Urinary bladder (tissue), 4 donors: ENCODE measurements around the gene JDP2. TPM values are rescaled to one million over a fixed set of nuclear protein-coding genes. Genes with fewer than 3 reads are reported as not detected.

Experiments used
- DNase-seq: peaks from one replicate; pipeline ENCODE4 v3.0.0-alpha.2; 2015; ENCODE audit errors: extremely low spot score
- H3K27ac ChIP-seq: one replicate; pipeline ENCODE4 v1.5.1; 2013; ENCODE audit warnings: low read depth, mild to moderate bottlenecking, moderate library complexity
- H3K36me3 ChIP-seq: one replicate; pipeline ENCODE4 v1.6.1; 2013; ENCODE audit warnings: mild to moderate bottlenecking, moderate library complexity; ENCODE audit not compliant: insufficient read depth
- H3K4me1 ChIP-seq: one replicate; pipeline ENCODE4 v1.6.1; 2013; ENCODE audit warnings: mild to moderate bottlenecking, moderate library complexity; ENCODE audit not compliant: insufficient read depth
- H3K4me3 ChIP-seq: one replicate; pipeline ENCODE4 v1.5.1; 2013; ENCODE audit warnings: low read depth, low read length
- WGBS: extraction: QIAGEN DNeasy Blood & Tissue Kit; methylation state at CpG from one replicate; pipeline ENCODE4 v1.1.7; 2013; 5-methylcytosine and 5-hydroxymethylcytosine counted together
- polyA plus RNA-seq: library from polyadenylated mRNA; stranded (reverse); fragments of 200-250 nt; gene quantifications from one replicate; pipeline ENCODE4 v1.2.3, GENCODE V29; 2013
- total RNA-seq: library from RNA; depleted of rRNA; stranded (reverse); fragments of >200 nt; gene quantifications from one replicate; pipeline ENCODE4 v1.2.3, GENCODE V29; 2014
- donor health status: healthy with polysubstance abuse.
- donor health status: healthy.

The JDP2 gene
- total and polyA plus RNA-seq, 2 donors = 24.6 to 39.3 TPM

GRCh38 chr14:75496755-75497154, 68.9 kb downstream of the JDP2 start:
- 91% methylated on average over 4 of the region's 4 CpGs for WGBS
- no peaks in the 10 kb centered on the region for H3K4me1 ChIP-seq
- H3K36me3 ChIP-seq = no peaks in the 10 kb centered on the region
- no peak overlapping the region for H3K27ac ChIP-seq
- DNase-seq = no peak
- no peak overlapping the region for H3K4me3 ChIP-seq

- Histone ChIP-seq H3K36me3 (no peaks in the 10 kb centered on the region), H3K27ac (no peak overlapping the region), H3K4me3 (no peak overlapping the region), H3K4me1 (no peaks in the 10 kb centered on the region)
- 81% methylated on average over 4 of the region's 4 CpGs for WGBS
- DNase-seq = no peak
Measured at GRCh38 chr14:75497191-75497590, 69.4 kb downstream of the JDP2 start.

- Histone ChIP-seq H3K4me3 (no peak overlapping the region), H3K36me3 (no peaks in the 10 kb centered on the region), H3K27ac (no peak overlapping the region), H3K4me1 (no peaks in the 10 kb centered on the region)
- WGBS = 92% methylated on average over 11 of the region's 11 CpGs
- no peak for DNase-seq
Measured at GRCh38 chr14:75497701-75498100, 69.9 kb downstream of the JDP2 start.

GRCh38 chr14:75499084-75499875, 71.5 kb downstream of the JDP2 start:
- Histone ChIP-seq H3K4me3 (no peak overlapping the region), H3K36me3 (no peaks in the 10 kb centered on the region), H3K27ac (no peak overlapping the region), H3K4me1 (no peaks in the 10 kb centered on the region)
- no peak for DNase-seq
- 89% methylated on average over 16 of the region's 16 CpGs for WGBS

- Histone ChIP-seq H3K4me1 (no peaks in the 10 kb centered on the region), H3K4me3 (no peak overlapping the region), H3K36me3 (no peaks in the 10 kb centered on the region), H3K27ac (no peak overlapping the region)
- no peak for DNase-seq
- WGBS = 80% methylated on average over 3 of the region's 3 CpGs
Measured at GRCh38 chr14:75501080-75501479, 73.3 kb downstream of the JDP2 start.

GRCh38 chr14:75504411-75504810, 76.6 kb downstream of the JDP2 start:
- no peak overlapping the region for H3K4me3 ChIP-seq
- H3K36me3 ChIP-seq = no peaks in the 10 kb centered on the region
- 99% methylated on average over 1 of the region's 1 CpG for WGBS
- no peak overlapping the region for H3K27ac ChIP-seq
- no peaks in the 10 kb centered on the region for H3K4me1 ChIP-seq
- no peak for DNase-seq

- 97% methylated on average over 1 of the region's 1 CpG for WGBS
- DNase-seq = no peak
Measured at GRCh38 chr14:75506930-75507329, 79.1 kb downstream of the JDP2 start.

GRCh38 chr14:75510547-75510946, 82.7 kb downstream of the JDP2 start:
- Histone ChIP-seq H3K36me3 (no peaks in the 10 kb centered on the region), H3K4me1 (no peaks in the 10 kb centered on the region), H3K27ac (no peak overlapping the region), H3K4me3 (no peak overlapping the region)
- WGBS = 89% methylated on average over 1 of the region's 1 CpG
- DNase-seq = no peak

More at GRCh38 chr14:75506930-75507329, 79.1 kb downstream of the JDP2 start:
- H3K27ac ChIP-seq = no peak overlapping the region
- H3K4me3 ChIP-seq = no peak overlapping the region
- no peaks in the 10 kb centered on the region for H3K4me1 ChIP-seq
- no peaks in the 10 kb centered on the region for H3K36me3 ChIP-seq

GRCh38 chr14:75511201-75511600, 83.4 kb downstream of the JDP2 start:
- Histone ChIP-seq H3K36me3 (no peaks in the 10 kb centered on the region), H3K4me1 (no peaks in the 10 kb centered on the region), H3K27ac (no peak overlapping the region), H3K4me3 (no peak overlapping the region)
- DNase-seq = no peak

- whole genome bisulfite sequencing = 86% methylated on average over 12 of the region's 12 CpGs
- DNase-seq = no peak
- no peak overlapping the region for H3K27ac ChIP-seq
- no peak overlapping the region for H3K4me3 ChIP-seq
- H3K4me1 ChIP-seq = no peaks in the 10 kb centered on the region
- no peaks in the 10 kb centered on the region for H3K36me3 ChIP-seq
Measured at GRCh38 chr14:75513911-75514672, 86.3 kb downstream of the JDP2 start.

- DNase-seq = no peak
- H3K4me1 ChIP-seq = no peaks in the 10 kb centered on the region
- H3K4me3 ChIP-seq = peak overlapping the region; percentile 19
- no peaks in the 10 kb centered on the region for H3K36me3 ChIP-seq
- 38% methylated on average over 29 of the region's 29 CpGs for WGBS
- H3K27ac ChIP-seq = no peak overlapping the region
Measured at GRCh38 chr14:75514673-75515628, 87.1 kb downstream of the JDP2 start.

- no peak for DNase-seq
- H3K36me3 ChIP-seq = no peaks in the 10 kb centered on the region
- H3K4me3 ChIP-seq = peak overlapping the region; percentile 19
- WGBS = 34% methylated on average over 7 of the region's 7 CpGs
- no peak overlapping the region for H3K27ac ChIP-seq
- no peaks in the 10 kb centered on the region for H3K4me1 ChIP-seq
Measured at GRCh38 chr14:75515629-75515996, 87.8 kb downstream of the JDP2 start.

- Histone ChIP-seq H3K27ac (no peak overlapping the region), H3K4me1 (no peaks in the 10 kb centered on the region), H3K36me3 (no peaks in the 10 kb centered on the region), H3K4me3 (no peak overlapping the region)
- 65% methylated on average over 4 of the region's 4 CpGs for WGBS
- no peak for DNase-seq
Measured at GRCh38 chr14:75518625-75519024, 90.8 kb downstream of the JDP2 start.
